Testis (tissue), 2 donors: Measurements from ENCODE around the gene ZRANB3.

ENCODE experiments used
- CTCF ChIP-seq, 3 experiments: fragments of 450-650 bp in 2 of 3; fragments of 200-600 bp in 1 of 3; sonication (generic) in 1 of 3; IDR thresholded peaks; one replicate each; pipeline ENCODE4 v1.5.1; 2016 to 2019; ENCODE audit warnings: antibody characterized with exemption in 3 of 3, mild to moderate bottlenecking in 2 of 3, moderate library complexity in 1 of 3
- POLR2A ChIP-seq: fragments of 450-650 bp; IDR thresholded peaks from one replicate; pipeline ENCODE4 v1.6.1; 2017; ENCODE audit warnings: antibody characterized with exemption, mild to moderate bottlenecking, moderate library complexity

DNA sequence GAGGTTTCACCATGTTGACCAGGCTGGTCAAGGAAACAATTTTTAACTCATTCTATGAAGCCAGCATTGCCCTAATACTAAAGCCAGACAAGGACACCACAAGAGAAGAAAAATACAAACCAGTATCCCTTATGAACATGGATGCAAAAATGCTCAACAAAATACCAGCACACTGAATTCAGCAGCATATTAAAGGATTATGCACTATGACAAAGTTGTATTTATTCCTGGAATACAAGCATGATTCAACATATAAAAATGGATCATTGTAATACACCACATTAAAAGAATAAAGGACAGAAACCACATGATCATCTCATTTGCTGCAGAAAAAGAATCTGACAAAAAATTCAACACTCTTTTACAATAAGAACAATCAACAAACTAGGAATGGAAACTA is 340.2 kb downstream of the ZRANB3 start:
- TF ChIP-seq POLR2A, result no peak
- no peak for TF ChIP-seq CTCF (IDR thresholded peaks at IDR 0.05)
